CD8-positive, alpha-beta memory T cell (primary cell): ENCODE data around the gene TMEM255B. TPM values are rescaled to one million over a fixed set of nuclear protein-coding genes. Genes with fewer than 3 reads are reported as not detected.

ENCODE experiments used
- CTCF ChIA-PET: fragments of 350-600 bp; sonication (Branson Sonifier 250); formaldehyde crosslinking; loops from one replicate; lab custom pipeline; 2021; ENCODE audit warnings: antibody characterized with exemption; lab: Charles Lee
- POLR2A ChIA-PET: fragments of 350-600 bp; sonication (Branson Sonifier 250); formaldehyde crosslinking; loops from one replicate; lab custom pipeline; 2021; ENCODE audit warnings: antibody characterized with exemption; lab: Charles Lee
- DNase-seq, 5 donors: peaks; one replicate each; pipeline versions ENCODE4 v3.0.0 to v3.0.0-alpha.2; 2020 to 2022; ENCODE audit warnings: mixed read lengths in 1 of 5
- H3K27ac ChIP-seq: one replicate; pipeline ENCODE4 v1.7.0; 2013; ENCODE audit warnings: low read depth, mild to moderate bottlenecking, low read length, moderate library complexity
- H3K27me3 ChIP-seq: 2 replicates; pipeline ENCODE4 v1.7.0; 2013; ENCODE audit warnings: low read length, mild to moderate bottlenecking; ENCODE audit not compliant: insufficient read depth, poor library complexity, severe bottlenecking
- H3K36me3 ChIP-seq: 2 replicates; pipeline ENCODE4 v1.7.0; 2013; ENCODE audit warnings: mild to moderate bottlenecking, low read length, moderate library complexity; ENCODE audit not compliant: insufficient read depth
- H3K4me1 ChIP-seq: 2 replicates; pipeline ENCODE4 v1.7.0; 2013; ENCODE audit warnings: mild to moderate bottlenecking, low read length, moderate library complexity; ENCODE audit not compliant: insufficient read depth
- H3K4me3 ChIP-seq: 2 replicates; pipeline ENCODE4 v1.7.0; 2013; ENCODE audit warnings: mild to moderate bottlenecking, low read length
- H3K9me3 ChIP-seq: 2 replicates; pipeline ENCODE4 v1.7.0; 2013; ENCODE audit warnings: mild to moderate bottlenecking, low read length
- H3K27ac Mint-ChIP-seq, 8 donors: one replicate each; pipeline ENCODE4 v1.8.0; 2020 to 2021; ENCODE audit warnings: mixed read lengths in 8 of 8, mild to moderate bottlenecking in 6 of 8, inconsistent platforms in 3 of 8, moderate library complexity in 3 of 8
- H3K27me3 Mint-ChIP-seq, 2 donors: one replicate each; pipeline ENCODE4 v1.8.0; 2020 to 2021; ENCODE audit warnings: mixed read lengths in 2 of 2, mild to moderate bottlenecking in 1 of 2, moderate library complexity in 1 of 2
- H3K36me3 Mint-ChIP-seq, 3 donors: one replicate each; pipeline ENCODE4 v1.8.0; 2020 to 2021; ENCODE audit warnings: mixed read lengths in 3 of 3, inconsistent platforms in 1 of 3, mild to moderate bottlenecking in 1 of 3
- H3K4me1 Mint-ChIP-seq, 3 donors: one replicate each; pipeline ENCODE4 v1.8.0; 2020 to 2021; ENCODE audit warnings: mixed read lengths in 3 of 3, inconsistent platforms in 1 of 3, mild to moderate bottlenecking in 1 of 3
- H3K4me3 Mint-ChIP-seq, 7 donors: one replicate each; pipeline ENCODE4 v1.8.0; 2020 to 2021; ENCODE audit warnings: mixed read lengths in 7 of 7, mild to moderate bottlenecking in 6 of 7, moderate library complexity in 4 of 7, inconsistent platforms in 2 of 7
- H3K9me3 Mint-ChIP-seq, 5 donors: one replicate each; pipeline ENCODE4 v1.8.0; 2020 to 2022; ENCODE audit warnings: mixed read lengths in 5 of 5, mild to moderate bottlenecking in 3 of 5, moderate library complexity in 2 of 5, inconsistent platforms in 1 of 5
- polyA plus RNA-seq: library from polyadenylated mRNA; unstranded; fragments of 300-500 nt; fragmentation: Illumina TruSeq; gene quantifications from one replicate; pipeline ENCODE4 v1.2.3, GENCODE V29; 2021
- total RNA-seq, 2 experiments: library from RNA; stranded (reverse); gene quantifications; one replicate each; pipeline ENCODE4 v1.2.3, GENCODE V29; 2021

Gene TMEM255B
- total and polyA plus RNA-seq, 3 experiments from 2014 or later: 0.57 to 0.69 TPM; not detected in 1

DNA sequence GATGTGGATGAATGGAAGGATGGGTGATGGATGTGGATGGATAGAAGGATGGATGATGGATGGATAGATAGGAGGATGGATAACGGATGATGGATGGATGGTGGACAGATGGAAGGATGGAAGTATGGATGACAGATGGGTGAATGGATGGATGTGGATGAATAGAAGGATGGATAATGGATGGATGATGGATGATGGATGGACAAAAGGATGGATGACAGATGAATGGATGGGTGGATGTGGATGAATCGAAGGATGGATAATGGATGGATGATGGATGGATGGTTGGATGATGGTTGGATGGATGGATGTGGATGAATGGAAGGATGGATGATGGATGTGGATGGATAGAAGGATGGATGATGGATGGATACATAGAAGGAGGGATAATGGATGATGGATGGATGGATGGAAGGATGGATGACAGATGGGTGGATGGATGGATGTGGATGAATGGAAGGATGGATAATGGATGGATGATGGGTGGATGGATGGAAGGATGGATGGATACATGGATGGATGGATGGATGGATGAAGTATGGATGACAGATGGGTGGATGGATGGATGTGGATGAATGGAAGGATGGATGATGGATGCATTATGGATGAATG lies 39.3 kb downstream of the TMEM255B start:
- CTCF ChIA-PET: no interaction called here
- H3K27me3 Mint-ChIP-seq: peaks cover 0 to 1% of the 10 kb centered on the region in 2 donors

GRCh38 chr13:113800576-113800926 lies 41.5 kb downstream of the TMEM255B start:
- no peaks in the 10 kb centered on the region for H3K36me3 ChIP-seq
- no peaks in the 10 kb centered on the region for H3K4me1 ChIP-seq
- CTCF ChIA-PET: no interaction called here
- Mint-ChIP-seq H3K4me3 (no peak overlapping the region), H3K27ac (no peak overlapping the region), H3K9me3 (no peaks in the 10 kb centered on the region), H3K27me3 (no peaks in the 10 kb centered on the region), H3K4me1 (no peaks in the 10 kb centered on the region), H3K36me3 (no peaks in the 10 kb centered on the region)
- POLR2A ChIA-PET: no interaction called here
- H3K27me3 ChIP-seq: no peaks in the 10 kb centered on the region
- no peak overlapping the region for H3K27ac ChIP-seq
- no peak overlapping the region for H3K4me3 ChIP-seq
- DNase-seq: peak in 1 of 5 donors; percentile 39
- H3K9me3 ChIP-seq: no peaks in the 10 kb centered on the region

More for the DNA sequence above, 39.3 kb downstream of the TMEM255B start:
- POLR2A ChIA-PET: no interaction called here
- Histone ChIP-seq H3K27me3 (no peaks in the 10 kb centered on the region), H3K4me3 (no peak overlapping the region), H3K4me1 (no peaks in the 10 kb centered on the region), H3K27ac (no peak overlapping the region), H3K36me3 (no peaks in the 10 kb centered on the region), H3K9me3 (no peaks in the 10 kb centered on the region)
- Mint-ChIP-seq H3K4me1 (no peaks in the 10 kb centered on the region), H3K27ac (no peak overlapping the region), H3K4me3 (no peak overlapping the region), H3K9me3 (no peaks in the 10 kb centered on the region), H3K36me3 (no peaks in the 10 kb centered on the region)
- no peak for DNase-seq

- ChIA-PET POLR2A (no interaction called here), CTCF (no interaction called here)
- H3K27ac Mint-ChIP-seq: no peak overlapping the region
- no peaks in the 10 kb centered on the region for H3K27me3 ChIP-seq
- H3K4me3 ChIP-seq: no peak overlapping the region
- peak in 1 of 5 donors; percentile 37 for DNase-seq
- no peaks in the 10 kb centered on the region for H3K4me1 Mint-ChIP-seq
- H3K4me1 ChIP-seq: no peaks in the 10 kb centered on the region
- H3K36me3 ChIP-seq: no peaks in the 10 kb centered on the region
- H3K27me3 Mint-ChIP-seq: no peaks in the 10 kb centered on the region
- no peaks in the 10 kb centered on the region for H3K9me3 ChIP-seq
- H3K27ac ChIP-seq: no peak overlapping the region
- H3K36me3 Mint-ChIP-seq: no peaks in the 10 kb centered on the region
- H3K4me3 Mint-ChIP-seq: no peak overlapping the region
- H3K9me3 Mint-ChIP-seq: no peaks in the 10 kb centered on the region
Observed at GRCh38 chr13:113801289-113801961, 42.4 kb downstream of the TMEM255B start.

- Histone ChIP-seq H3K27ac (no peak overlapping the region), H3K27me3 (no peaks in the 10 kb centered on the region), H3K36me3 (no peaks in the 10 kb centered on the region), H3K4me1 (no peaks in the 10 kb centered on the region), H3K4me3 (no peak overlapping the region), H3K9me3 (no peaks in the 10 kb centered on the region)
- Mint-ChIP-seq H3K36me3 (no peaks in the 10 kb centered on the region), H3K27me3 (no peaks in the 10 kb centered on the region), H3K4me3 (no peak overlapping the region), H3K27ac (no peak overlapping the region), H3K9me3 (no peaks in the 10 kb centered on the region), H3K4me1 (no peaks in the 10 kb centered on the region)
- CTCF ChIA-PET: no interaction called here
- POLR2A ChIA-PET: no interaction called here
- DNase-seq: peak in 1 of 5 donors; percentile 34
Observed at GRCh38 chr13:113802090-113802531, 43.1 kb downstream of the TMEM255B start.

- Mint-ChIP-seq H3K27me3 (no peaks in the 10 kb centered on the region), H3K4me3 (no peak overlapping the region), H3K4me1 (peaks cover 0 to under 1% (median 0%) of the 10 kb centered on the region in 3 donors), H3K9me3 (peaks cover 0 to under 1% (median 0%) of the 10 kb centered on the region in 5 donors), H3K27ac (no peak overlapping the region), H3K36me3 (no peaks in the 10 kb centered on the region)
- CTCF ChIA-PET: no interaction called here
- Histone ChIP-seq H3K27ac (no peak overlapping the region), H3K27me3 (no peaks in the 10 kb centered on the region), H3K36me3 (no peaks in the 10 kb centered on the region), H3K4me1 (no peaks in the 10 kb centered on the region), H3K9me3 (no peaks in the 10 kb centered on the region), H3K4me3 (no peak overlapping the region)
- peak in 1 of 5 donors; percentile 20 for DNase-seq
- POLR2A ChIA-PET: no interaction called here
Observed at GRCh38 chr13:113802761-113803160, 43.7 kb downstream of the TMEM255B start.

GRCh38 chr13:113803409-113804016 lies 44.5 kb downstream of the TMEM255B start:
- H3K27ac Mint-ChIP-seq: no peak overlapping the region
- H3K27me3 ChIP-seq: no peaks in the 10 kb centered on the region
- no peak overlapping the region for H3K4me3 ChIP-seq
- no peaks in the 10 kb centered on the region for H3K4me1 ChIP-seq
- H3K36me3 ChIP-seq: no peaks in the 10 kb centered on the region
- peaks cover 5% of the 10 kb centered on the region for H3K9me3 ChIP-seq
- peaks cover 0 to 6% (median 3%) of the 10 kb centered on the region in 5 donors for H3K9me3 Mint-ChIP-seq
- POLR2A ChIA-PET: no interaction called here
- H3K27ac ChIP-seq: no peak overlapping the region
- H3K4me1 Mint-ChIP-seq: peaks cover 0 to 4% (median 0%) of the 10 kb centered on the region in 3 donors
- peak in 1 of 5 donors; percentile 28 for DNase-seq
- CTCF ChIA-PET: no interaction called here
- H3K4me3 Mint-ChIP-seq: no peak overlapping the region
- H3K27me3 Mint-ChIP-seq: no peaks in the 10 kb centered on the region
- no peaks in the 10 kb centered on the region for H3K36me3 Mint-ChIP-seq

DNA sequence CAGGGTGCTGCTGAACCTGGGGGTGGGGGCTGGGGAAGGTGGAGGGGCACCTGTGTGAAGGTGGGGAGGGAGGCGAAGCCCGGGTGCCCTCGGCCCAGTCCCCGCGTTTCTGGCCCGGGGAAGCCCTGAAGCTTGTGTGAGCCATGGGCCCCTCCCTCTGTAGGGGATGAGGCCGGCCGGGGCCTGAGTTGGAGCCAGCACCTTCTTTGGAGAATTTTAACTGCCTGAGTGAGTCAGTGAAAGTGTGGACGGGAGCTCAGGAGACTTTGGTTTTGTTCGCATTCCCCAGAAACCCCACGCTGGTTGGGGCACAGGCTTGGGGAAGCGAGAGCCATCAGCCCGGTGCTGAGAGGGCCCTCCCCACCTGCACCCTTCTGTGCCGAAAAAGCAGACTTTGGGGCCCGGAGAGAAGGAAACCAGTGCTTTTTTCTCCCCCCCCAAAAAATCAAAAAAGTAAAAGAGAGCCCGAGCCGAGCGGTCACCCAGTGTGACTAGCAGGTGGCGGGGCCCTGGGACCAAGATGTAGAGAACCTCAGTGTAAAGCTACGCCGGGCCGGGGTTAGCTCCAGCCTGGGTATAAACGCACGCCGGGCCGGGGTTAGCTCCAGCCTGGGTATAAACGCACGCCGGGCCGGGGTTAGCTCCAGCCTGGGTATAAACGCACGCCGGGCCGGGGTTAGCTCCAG lies 45.1 kb downstream of the TMEM255B start:
- Mint-ChIP-seq H3K27ac (no peak overlapping the region), H3K9me3 (peaks cover 0 to 11% (median 3%) of the 10 kb centered on the region in 5 donors), H3K27me3 (no peaks in the 10 kb centered on the region), H3K4me3 (no peak overlapping the region), H3K4me1 (peaks cover 0 to 4% (median 0%) of the 10 kb centered on the region in 3 donors), H3K36me3 (no peaks in the 10 kb centered on the region)
- DNase-seq: peak in 1 of 5 donors; percentile 36
- POLR2A ChIA-PET: no interaction called here
- Histone ChIP-seq H3K9me3 (peaks cover 8% of the 10 kb centered on the region), H3K27ac (no peak overlapping the region), H3K4me3 (no peak overlapping the region), H3K27me3 (no peaks in the 10 kb centered on the region), H3K4me1 (no peaks in the 10 kb centered on the region), H3K36me3 (no peaks in the 10 kb centered on the region)
- CTCF ChIA-PET: no interaction called here
